Loucy (cell line): ENCODE results near the gene PDS5B.

Experiments used
- H2AFZ ChIP-seq: fragments of 200-600 bp; sonication (generic); 2 replicates; pipeline ENCODE4 v1.6.0; 2016; ENCODE audit warnings: antibody characterized with exemption, mild to moderate bottlenecking, low read length, moderate library complexity
- H3F3A ChIP-seq: fragments of 200-600 bp; 2 replicates; pipeline ENCODE4 v1.6.0; 2016; ENCODE audit warnings: antibody characterized with exemption, low read depth, mild to moderate bottlenecking
- H3K27me3 ChIP-seq: fragments of 200-600 bp; sonication (generic); 2 replicates; pipeline ENCODE4 v1.6.1; 2014; ENCODE audit warnings: low read length, mild to moderate bottlenecking; ENCODE audit not compliant: insufficient read depth, poor library complexity, severe bottlenecking
- H3K36me3 ChIP-seq: fragments of 200-600 bp; sonication (generic); 2 replicates; pipeline ENCODE4 v1.6.1; 2016; ENCODE audit warnings: low read length; ENCODE audit not compliant: insufficient read depth
- H3K4me1 ChIP-seq: fragments of 200-600 bp; sonication (generic); 2 replicates; pipeline ENCODE4 v1.5.1; 2014; ENCODE audit warnings: low read length, mild to moderate bottlenecking; ENCODE audit not compliant: insufficient read depth, poor library complexity, severe bottlenecking
- H3K4me2 ChIP-seq: fragments of 200-600 bp; sonication (generic); 2 replicates; pipeline ENCODE4 v1.6.0; 2014; ENCODE audit warnings: antibody characterized with exemption, low read length, low read depth, mild to moderate bottlenecking; ENCODE audit not compliant: poor library complexity, severe bottlenecking
- H3K4me3 ChIP-seq: fragments of 200-600 bp; sonication (generic); 2 replicates; pipeline ENCODE4 v1.5.1; 2014; ENCODE audit warnings: low read length, mild to moderate bottlenecking, mixed read lengths; ENCODE audit not compliant: poor library complexity, severe bottlenecking
- H3K79me2 ChIP-seq: fragments of 200-600 bp; sonication (generic); 2 replicates; pipeline ENCODE4 v1.6.1; 2014; ENCODE audit warnings: low read length; ENCODE audit not compliant: insufficient read depth
- H3K9ac ChIP-seq: fragments of 200-600 bp; sonication (generic); 2 replicates; pipeline ENCODE4 v1.6.0; 2014; ENCODE audit warnings: mild to moderate bottlenecking, low read depth, low read length, moderate library complexity; ENCODE audit not compliant: poor library complexity, severe bottlenecking
- H3K9me2 ChIP-seq: fragments of 200-600 bp; sonication (generic); replicated peaks from 2 replicates; pipeline ENCODE4 v1.6.1; 2016; ENCODE audit warnings: low read depth, low read length, mixed read lengths
- H3K9me3 ChIP-seq: fragments of 200-600 bp; sonication (generic); 2 replicates; pipeline ENCODE4 v1.6.1; 2014; ENCODE audit warnings: mild to moderate bottlenecking, antibody characterized with exemption, low read length, low read depth; ENCODE audit not compliant: insufficient read depth
- H4K20me1 ChIP-seq: fragments of 200-600 bp; sonication (generic); 2 replicates; pipeline ENCODE4 v1.6.0; 2014; ENCODE audit warnings: antibody characterized with exemption, low read length, mild to moderate bottlenecking; ENCODE audit not compliant: insufficient read depth, poor library complexity, severe bottlenecking
- EZH2phosphoT487 ChIP-seq: fragments of 200-600 bp; IDR thresholded peaks from 2 replicates; pipeline ENCODE4 v1.6.1; 2018; ENCODE audit warnings: antibody characterized with exemption, mild to moderate bottlenecking, moderate library complexity, borderline replicate concordance
- TF ChIP-seq, protein P1 (sequence below): fragments of 200-600 bp; sonication (generic); conservative IDR thresholded peaks from 2 replicates; pipeline ENCODE4 v1.5.1; 2014; ENCODE audit warnings: mild to moderate bottlenecking, antibody characterized with exemption, low read length

The PDS5B gene

DNA sequence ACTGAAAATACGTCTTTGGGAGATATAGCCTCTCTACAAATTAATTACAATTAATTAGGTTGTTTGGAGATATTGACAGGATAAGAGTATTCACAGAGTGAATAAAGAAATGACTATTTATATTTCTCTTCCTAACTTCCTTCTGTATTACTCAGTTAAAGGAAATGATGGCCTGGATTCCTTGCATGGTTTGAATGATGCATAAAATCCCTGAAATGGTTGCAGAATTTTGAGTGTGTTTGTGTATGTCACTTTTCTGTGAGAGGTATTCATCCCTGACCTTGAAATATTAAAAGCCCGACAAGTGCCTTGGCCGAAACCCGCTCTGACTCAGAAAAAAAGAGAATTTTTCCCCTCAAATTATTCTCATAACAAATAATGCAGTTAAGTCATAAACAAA is 90.0 kb downstream of the PDS5B start:
- H3K9me2 ChIP-seq: no peaks in the 10 kb centered on the region
- H4K20me1 ChIP-seq: no peaks in the 10 kb centered on the region
- H3K27me3 ChIP-seq: no peaks in the 10 kb centered on the region
- H3K4me2 ChIP-seq: no peak overlapping the region
- H3K4me3 ChIP-seq: no peak overlapping the region
- H3K79me2 ChIP-seq: no peaks in the 10 kb centered on the region
- H3F3A ChIP-seq: no peaks in the 10 kb centered on the region
- H3K9me3 ChIP-seq: no peaks in the 10 kb centered on the region
- H3K9ac ChIP-seq: no peak overlapping the region
- no peaks in the 10 kb centered on the region for H3K4me1 ChIP-seq
- peaks cover 69% of the 10 kb centered on the region for H3K36me3 ChIP-seq
- no peak overlapping the region for H2AFZ ChIP-seq
- TF ChIP-seq, protein P1, sequence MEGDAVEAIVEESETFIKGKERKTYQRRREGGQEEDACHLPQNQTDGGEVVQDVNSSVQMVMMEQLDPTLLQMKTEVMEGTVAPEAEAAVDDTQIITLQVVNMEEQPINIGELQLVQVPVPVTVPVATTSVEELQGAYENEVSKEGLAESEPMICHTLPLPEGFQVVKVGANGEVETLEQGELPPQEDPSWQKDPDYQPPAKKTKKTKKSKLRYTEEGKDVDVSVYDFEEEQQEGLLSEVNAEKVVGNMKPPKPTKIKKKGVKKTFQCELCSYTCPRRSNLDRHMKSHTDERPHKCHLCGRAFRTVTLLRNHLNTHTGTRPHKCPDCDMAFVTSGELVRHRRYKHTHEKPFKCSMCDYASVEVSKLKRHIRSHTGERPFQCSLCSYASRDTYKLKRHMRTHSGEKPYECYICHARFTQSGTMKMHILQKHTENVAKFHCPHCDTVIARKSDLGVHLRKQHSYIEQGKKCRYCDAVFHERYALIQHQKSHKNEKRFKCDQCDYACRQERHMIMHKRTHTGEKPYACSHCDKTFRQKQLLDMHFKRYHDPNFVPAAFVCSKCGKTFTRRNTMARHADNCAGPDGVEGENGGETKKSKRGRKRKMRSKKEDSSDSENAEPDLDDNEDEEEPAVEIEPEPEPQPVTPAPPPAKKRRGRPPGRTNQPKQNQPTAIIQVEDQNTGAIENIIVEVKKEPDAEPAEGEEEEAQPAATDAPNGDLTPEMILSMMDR: no peak
- TF ChIP-seq EZH2phosphoT487: no peak

DNA sequence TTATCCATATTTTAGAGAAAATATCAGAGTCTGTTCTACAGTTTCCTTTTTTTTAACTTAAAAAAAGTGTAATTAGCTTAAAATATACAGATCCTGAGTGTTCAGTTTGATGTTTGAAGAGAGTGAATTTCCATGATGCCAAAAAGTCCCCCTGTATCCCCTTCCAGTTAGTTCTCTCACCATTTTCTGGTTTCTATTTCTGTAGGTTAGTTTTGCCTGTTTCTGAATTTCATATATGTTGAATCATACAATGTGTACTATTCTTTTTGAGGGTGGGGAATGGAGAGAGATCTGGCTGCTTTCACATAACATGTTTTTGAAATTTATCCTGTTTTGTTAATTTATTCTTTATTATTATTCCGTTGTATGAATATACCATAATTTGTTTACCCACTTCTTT is 95.9 kb downstream of the PDS5B start:
- no peaks in the 10 kb centered on the region for H3K79me2 ChIP-seq
- no peak overlapping the region for H3K4me2 ChIP-seq
- H3K4me1 ChIP-seq: no peaks in the 10 kb centered on the region
- TF ChIP-seq EZH2phosphoT487: no peak
- TF ChIP-seq, protein P1: no peak
- H3K9me3 ChIP-seq: no peaks in the 10 kb centered on the region
- no peak overlapping the region for H3K9ac ChIP-seq
- no peaks in the 10 kb centered on the region for H3K27me3 ChIP-seq
- H2AFZ ChIP-seq: no peak overlapping the region
- H3K9me2 ChIP-seq: no peaks in the 10 kb centered on the region
- peaks cover 60% of the 10 kb centered on the region; the same call in 1 of the 2 replicates for H3K36me3 ChIP-seq
- no peaks in the 10 kb centered on the region for H3F3A ChIP-seq
- H4K20me1 ChIP-seq: no peaks in the 10 kb centered on the region
- no peak overlapping the region for H3K4me3 ChIP-seq

DNA sequence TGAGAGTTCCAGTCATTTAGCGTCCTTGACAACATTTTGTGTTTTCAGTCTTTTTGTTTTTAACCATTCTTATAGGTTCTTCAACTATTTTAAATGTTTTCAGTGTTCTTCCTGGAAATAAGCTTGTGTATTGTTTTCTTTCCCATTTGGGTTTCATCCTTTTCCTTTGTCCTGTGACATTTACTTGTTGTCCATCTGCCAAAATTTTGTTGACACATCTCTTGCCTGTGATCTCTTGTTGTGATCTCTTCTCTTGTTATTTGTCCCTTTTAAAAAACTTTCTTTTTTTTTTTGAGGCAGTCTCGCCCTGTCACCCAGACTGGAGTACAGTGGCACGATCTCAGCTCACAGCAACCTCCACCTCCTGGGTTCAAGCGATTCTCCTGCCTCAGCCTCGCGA is 96.5 kb downstream of the PDS5B start:
- Histone ChIP-seq H2AFZ (no peak overlapping the region), H3K9ac (no peak overlapping the region), H3K4me3 (no peak overlapping the region), H3K27me3 (no peaks in the 10 kb centered on the region), H3K4me2 (no peak overlapping the region), H3K9me2 (no peaks in the 10 kb centered on the region), H3K79me2 (no peaks in the 10 kb centered on the region), H4K20me1 (no peaks in the 10 kb centered on the region), H3K4me1 (no peaks in the 10 kb centered on the region), H3K36me3 (peaks cover 60% of the 10 kb centered on the region; the same call in 1 of the 2 replicates), H3K9me3 (no peaks in the 10 kb centered on the region), H3F3A (no peaks in the 10 kb centered on the region)
- TF ChIP-seq, protein P1: no peak
- TF ChIP-seq EZH2phosphoT487: no peak
